Measurements from ENCODE around the gene COL18A1.
A peak's percentile ranks its signal among the peaks of the same experiment; 100 is the strongest.

Gene COL18A1

GRCh38 chr21:45421846-45422775 is 17.1 kb downstream of the COL18A1 start:
- no peak for TF ChIP-seq ZFX (IDR thresholded peaks at IDR 0.05)
- TF ChIP-seq, protein P1, sequence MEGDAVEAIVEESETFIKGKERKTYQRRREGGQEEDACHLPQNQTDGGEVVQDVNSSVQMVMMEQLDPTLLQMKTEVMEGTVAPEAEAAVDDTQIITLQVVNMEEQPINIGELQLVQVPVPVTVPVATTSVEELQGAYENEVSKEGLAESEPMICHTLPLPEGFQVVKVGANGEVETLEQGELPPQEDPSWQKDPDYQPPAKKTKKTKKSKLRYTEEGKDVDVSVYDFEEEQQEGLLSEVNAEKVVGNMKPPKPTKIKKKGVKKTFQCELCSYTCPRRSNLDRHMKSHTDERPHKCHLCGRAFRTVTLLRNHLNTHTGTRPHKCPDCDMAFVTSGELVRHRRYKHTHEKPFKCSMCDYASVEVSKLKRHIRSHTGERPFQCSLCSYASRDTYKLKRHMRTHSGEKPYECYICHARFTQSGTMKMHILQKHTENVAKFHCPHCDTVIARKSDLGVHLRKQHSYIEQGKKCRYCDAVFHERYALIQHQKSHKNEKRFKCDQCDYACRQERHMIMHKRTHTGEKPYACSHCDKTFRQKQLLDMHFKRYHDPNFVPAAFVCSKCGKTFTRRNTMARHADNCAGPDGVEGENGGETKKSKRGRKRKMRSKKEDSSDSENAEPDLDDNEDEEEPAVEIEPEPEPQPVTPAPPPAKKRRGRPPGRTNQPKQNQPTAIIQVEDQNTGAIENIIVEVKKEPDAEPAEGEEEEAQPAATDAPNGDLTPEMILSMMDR (conservative IDR thresholded peaks at IDR 0.05): no peak
- peak overlapping the region; percentile 59 for H3K27ac ChIP-seq

DNA sequence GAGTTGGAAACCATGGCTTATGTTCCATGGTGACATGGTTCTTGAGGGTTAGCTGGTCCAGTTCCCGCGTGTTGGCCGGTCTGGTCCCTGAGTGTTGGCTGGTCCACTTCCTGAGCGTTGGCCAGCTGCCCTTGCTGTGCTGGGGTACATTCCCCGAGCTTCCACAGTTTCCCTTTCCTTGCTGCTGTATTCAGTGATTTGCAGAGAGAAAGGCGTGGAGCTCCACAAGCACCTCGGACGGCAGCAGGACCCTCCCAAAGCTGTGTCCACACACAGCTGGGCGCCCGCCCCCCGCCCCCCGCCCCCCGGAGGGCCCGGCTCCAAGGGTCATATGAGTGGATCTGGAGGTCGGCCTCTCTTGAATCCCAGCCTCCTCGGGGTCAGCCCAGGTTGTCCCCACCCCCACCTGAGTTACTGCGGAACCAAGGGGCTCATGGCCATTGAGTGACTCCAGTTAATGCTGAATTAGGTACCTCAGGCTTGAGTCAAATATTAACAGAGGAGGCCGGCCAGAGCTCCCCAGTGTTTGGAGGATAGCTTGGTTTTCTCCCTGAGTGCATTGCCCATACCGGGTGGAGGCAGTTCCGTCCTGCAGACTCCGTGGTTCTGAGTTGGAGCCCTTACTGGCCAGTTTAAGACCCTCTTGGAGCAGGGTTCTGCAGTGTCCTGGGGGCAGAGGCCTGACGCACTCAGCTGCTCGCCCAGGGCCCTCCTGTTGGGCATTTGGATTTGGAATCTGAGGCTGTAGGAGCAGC is 18.4 kb downstream of the COL18A1 start:
- H3K27ac ChIP-seq: no peak overlapping the region
- TF ChIP-seq, protein P1 (conservative IDR thresholded peaks at IDR 0.05): no peak
- no peak for TF ChIP-seq ZFX (IDR thresholded peaks at IDR 0.05)

GRCh38 chr21:45423968-45424853 is 19.2 kb downstream of the COL18A1 start:
- TF ChIP-seq, protein P1 (conservative IDR thresholded peaks at IDR 0.05): no peak
- TF ChIP-seq ZFX (IDR thresholded peaks at IDR 0.05): no peak

DNA sequence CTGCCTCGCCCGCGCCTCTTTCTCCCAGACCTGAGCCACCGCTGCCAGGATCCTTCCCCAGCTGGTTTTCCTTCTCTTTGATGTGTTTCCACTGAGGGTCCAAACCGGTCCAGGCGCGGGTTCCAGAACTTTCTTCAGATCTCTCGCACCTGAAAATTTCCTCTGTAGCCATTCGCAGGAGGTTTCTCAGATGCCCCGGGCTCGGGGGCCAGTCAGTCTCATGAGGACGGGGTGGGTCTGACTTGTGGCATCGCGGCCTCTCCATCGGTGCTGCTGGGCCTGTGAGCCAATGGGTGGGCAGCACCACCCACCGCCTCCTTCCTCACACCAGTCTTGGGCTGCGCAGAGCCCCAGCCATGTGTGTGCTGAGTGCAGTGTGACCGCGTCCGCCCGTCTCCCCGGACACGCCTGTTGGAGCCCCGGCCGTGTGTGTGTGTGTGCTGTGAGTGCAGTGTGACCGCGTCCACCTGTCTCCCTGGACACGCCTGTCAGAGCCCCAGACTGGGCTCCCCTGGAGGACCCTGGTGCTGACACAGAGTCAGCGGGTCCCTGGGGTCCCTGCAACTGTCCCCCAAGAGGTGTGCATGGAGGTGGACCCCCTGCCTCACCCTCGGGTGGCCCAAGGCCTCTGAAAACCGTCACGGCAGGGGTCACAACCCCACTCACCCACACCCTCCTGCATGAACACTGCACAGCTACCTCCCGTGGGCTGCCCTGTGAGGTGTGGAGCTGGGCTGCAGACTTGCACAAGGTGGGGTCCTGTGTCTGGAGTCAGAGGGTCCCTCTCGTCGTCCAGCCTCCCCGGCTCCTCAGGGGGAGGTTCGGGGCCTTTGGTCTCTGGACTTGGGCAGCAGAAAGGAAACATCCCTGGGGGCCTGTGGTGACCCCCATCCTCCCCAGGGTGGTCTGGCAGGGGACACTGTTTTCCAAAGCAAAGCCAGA is 20.2 kb downstream of the COL18A1 start:
- no peak overlapping the region for H3K27ac ChIP-seq
- TF ChIP-seq ZFX (IDR thresholded peaks at IDR 0.05): no peak
- TF ChIP-seq, protein P1 (conservative IDR thresholded peaks at IDR 0.05): no peak

More at GRCh38 chr21:45423968-45424853, 19.2 kb downstream of the COL18A1 start:
- H3K27ac ChIP-seq: no peak overlapping the region

GRCh38 chr21:45427331-45428271 is 22.6 kb downstream of the COL18A1 start:
- TF ChIP-seq, protein P1 (conservative IDR thresholded peaks at IDR 0.05): no peak
- TF ChIP-seq ZFX (IDR thresholded peaks at IDR 0.05): no peak
- no peak overlapping the region for H3K27ac ChIP-seq
